Neural cell (in vitro differentiated cells): ENCODE data around the gene CA9.

ENCODE experiments used
- CTCF ChIP-seq: fragments of 450-650 bp; IDR thresholded peaks from 2 replicates; pipeline ENCODE4 v1.5.1; 2014; ENCODE audit warnings: antibody characterized with exemption, mild to moderate bottlenecking, moderate library complexity; ENCODE audit not compliant: poor library complexity, severe bottlenecking
- REST ChIP-seq: IDR thresholded peaks from 2 replicates; pipeline ENCODE4 v1.6.1; 2012; ENCODE audit warnings: borderline replicate concordance

- no peak for TF ChIP-seq CTCF
- no peak for TF ChIP-seq REST
These were observed 23.8 kb downstream of the CA9 start for GRCh38 chr9:35697486-35697885.
